HT1080 (cell line): ENCODE data around the gene CERS5. TPM values are rescaled to one million over a fixed set of nuclear protein-coding genes. Genes with fewer than 3 reads are reported as not detected.

Source experiments
- DNase-seq: peaks from one replicate; pipeline ENCODE4 v3.0.0-alpha.2; 2015; ENCODE audit warnings: low read depth
- total RNA-seq: library from RNA; depleted of rRNA; stranded (reverse); fragments of >200 nt; shearing (Covaris generic); gene quantifications from 2 replicates; pipeline ENCODE4 v1.2.3, GENCODE V29; 2014

CERS5 gene
- total RNA-seq, 1 experiment from 2014 or later = 21.6 TPM

GRCh38 chr12:50132505-50133135, 34.5 kb downstream of the CERS5 start:
- DNase-seq = peak; percentile 43

GRCh38 chr12:50129290-50129689, 37.9 kb downstream of the CERS5 start:
- DNase-seq = no peak

GRCh38 chr12:50127546-50127945, 39.6 kb downstream of the CERS5 start:
- DNase-seq = no peak

DNA sequence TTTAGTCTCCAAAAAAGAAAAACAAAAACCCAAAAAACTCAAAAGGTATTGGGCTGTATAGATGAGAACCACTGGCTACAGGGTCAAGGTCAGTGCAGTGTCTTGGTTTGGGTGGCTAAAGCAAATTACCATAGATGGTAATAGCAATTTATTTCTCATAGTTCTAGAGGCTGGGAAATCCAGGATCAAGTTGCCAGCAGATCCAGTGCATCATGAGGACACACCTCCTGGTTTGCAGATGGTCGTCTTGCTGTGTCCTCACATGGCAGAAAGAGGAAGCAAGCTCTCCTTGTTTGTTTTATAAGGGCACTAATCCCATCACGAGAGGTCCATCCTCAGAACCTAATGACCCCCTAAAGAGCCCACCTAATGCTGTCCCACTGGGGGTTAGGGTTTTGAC, 44.0 kb downstream of the CERS5 start:
- no peak for DNase-seq

- no peak for DNase-seq
These were observed 45.5 kb downstream of the CERS5 start for GRCh38 chr12:50121641-50122040.

DNA sequence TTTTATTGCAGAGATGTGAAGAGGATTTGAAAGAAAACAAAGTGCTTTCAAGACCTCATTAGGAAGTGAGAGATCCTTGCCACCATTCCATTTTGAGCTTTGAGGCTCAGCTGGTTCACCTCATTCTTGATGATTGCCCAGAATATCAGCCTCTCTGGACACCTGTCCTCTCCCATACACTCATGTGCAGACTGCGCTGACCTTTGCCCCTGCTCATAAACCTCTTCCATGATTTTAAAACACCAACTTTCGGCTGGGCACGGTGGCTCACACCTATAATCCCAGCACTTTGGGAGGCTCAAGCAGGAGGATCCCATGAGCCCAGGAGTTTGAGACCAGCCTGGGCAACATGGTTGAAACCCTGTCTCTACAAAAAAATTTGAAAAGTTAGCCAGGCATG, 46.2 kb downstream of the CERS5 start:
- DNase-seq = no peak

- DNase-seq = no peak
These were observed 46.6 kb downstream of the CERS5 start for GRCh38 chr12:50120521-50120920.

DNA sequence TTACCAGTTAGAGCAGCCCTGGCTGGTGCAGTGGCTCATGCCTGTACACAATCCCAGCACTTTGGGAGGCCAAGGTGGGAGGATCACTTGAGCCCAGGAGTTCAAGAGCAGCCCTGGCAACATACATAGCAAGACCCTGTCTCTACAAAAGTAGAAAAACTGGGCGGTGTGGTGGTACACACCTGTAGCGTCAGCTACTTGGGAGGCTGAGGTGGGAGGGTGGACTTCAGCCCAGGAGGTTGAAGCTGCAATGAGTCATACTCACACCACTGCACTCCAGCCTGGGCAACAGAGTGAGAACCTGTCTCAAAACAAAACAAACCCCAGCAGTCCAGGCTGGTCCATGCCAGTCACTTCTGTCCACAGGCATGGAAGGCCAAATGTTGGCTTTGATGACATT, 47.8 kb downstream of the CERS5 start:
- DNase-seq = no peak

GRCh38 chr12:50117057-50117622, 50.0 kb downstream of the CERS5 start:
- DNase-seq = no peak

GRCh38 chr12:50112456-50113218, 54.5 kb downstream of the CERS5 start:
- DNase-seq = no peak

GRCh38 chr12:50111693-50112455, 55.3 kb downstream of the CERS5 start, which contains the start of gene COX14:
TSS of gene COX14 (plus strand) at chr12:50112236. CDS start at chr12:50120044, 7,808 bp downstream.
- DNase-seq = peak; percentile 100

DNA sequence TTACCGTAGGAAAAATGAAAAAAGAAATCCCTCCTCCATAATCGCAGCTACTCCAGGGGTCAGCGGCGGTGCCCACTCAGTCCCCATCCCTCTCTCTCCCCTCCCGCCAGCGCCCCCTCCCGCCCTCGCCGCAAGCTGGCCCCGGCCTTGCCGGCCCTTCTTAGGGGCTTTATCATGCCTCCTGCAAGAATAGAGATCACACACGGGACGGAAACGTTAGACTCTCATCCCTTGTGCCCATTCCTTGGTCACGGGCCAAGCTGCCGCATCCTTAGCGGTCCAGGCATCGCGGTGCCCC, 55.8 kb downstream of the CERS5 start:
- DNase-seq = no peak

- peak; percentile 61 for DNase-seq
These were observed 56.3 kb downstream of the CERS5 start for GRCh38 chr12:50110762-50111351.

- no peak for DNase-seq
These were observed 56.9 kb downstream of the CERS5 start for GRCh38 chr12:50110127-50110761.

GRCh38 chr12:50109319-50109718, 57.9 kb downstream of the CERS5 start:
- DNase-seq = no peak

DNA sequence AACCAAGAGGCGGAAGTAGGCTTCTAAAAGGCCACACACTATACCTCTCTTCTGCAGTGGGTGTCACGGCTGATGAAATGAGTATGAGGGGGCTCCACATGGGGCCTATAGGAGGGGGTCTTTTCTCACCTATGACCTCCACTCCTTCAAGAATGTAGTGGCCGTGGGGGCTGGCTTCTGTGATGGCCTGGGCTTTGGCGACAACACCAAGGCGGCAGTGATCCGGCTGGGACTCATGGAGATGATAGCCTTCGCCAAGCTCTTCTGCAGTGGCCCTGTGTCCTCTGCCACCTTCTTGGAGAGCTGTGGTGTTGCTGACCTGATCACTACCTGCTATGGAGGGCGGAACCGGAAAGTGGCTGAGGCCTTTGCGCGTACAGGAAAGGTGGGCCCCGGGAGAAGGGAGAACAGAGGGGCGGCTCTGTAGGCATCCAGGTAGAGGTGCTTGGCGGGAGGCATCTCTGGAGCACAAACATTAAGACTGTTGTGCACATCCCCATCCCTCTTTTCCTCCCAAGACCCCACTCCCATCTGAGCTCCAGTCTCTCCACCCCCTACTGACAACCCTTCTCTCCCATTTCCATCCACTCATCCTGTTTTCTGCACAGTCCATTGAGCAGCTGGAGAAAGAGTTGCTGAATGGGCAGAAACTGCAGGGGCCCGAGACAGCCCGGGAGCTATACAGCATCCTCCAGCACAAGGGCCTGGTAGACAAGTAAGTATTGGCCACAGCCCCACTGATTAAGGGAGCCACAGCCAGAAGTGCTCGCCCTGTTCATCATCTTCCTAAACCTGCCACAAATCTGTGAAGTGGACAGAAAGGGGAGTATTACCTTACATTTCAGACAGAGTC, 59.5 kb downstream of the CERS5 start:
- DNase-seq = no peak

- DNase-seq = no peak
These were observed 60.3 kb downstream of the CERS5 start for GRCh38 chr12:50106907-50107306.

DNA sequence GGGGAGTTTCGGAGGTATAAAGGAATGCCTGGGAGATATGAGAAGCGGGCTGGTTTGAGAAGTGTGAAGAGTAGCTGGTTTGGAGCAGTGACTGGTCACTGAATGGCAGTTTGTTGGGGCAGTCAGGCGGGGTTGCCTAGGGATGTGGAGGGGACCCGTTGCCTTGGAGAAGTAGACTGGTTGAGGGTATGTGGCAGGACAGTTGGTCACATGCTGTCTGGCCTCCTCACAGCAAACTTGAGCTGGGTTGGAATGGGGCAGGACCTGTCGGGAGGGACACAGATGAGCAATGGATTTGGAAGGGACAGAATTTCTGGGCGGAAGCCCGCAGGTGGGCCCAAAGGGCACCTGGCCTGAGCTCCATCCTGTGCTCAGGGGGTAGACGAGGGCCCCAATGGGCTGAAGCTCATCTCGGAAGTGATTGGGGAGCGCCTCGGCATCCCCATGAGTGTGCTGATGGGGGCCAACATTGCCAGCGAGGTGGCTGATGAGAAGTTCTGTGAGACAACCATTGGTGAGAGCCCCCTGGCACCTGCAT, 61.2 kb downstream of the CERS5 start:
- DNase-seq = no peak

DNA sequence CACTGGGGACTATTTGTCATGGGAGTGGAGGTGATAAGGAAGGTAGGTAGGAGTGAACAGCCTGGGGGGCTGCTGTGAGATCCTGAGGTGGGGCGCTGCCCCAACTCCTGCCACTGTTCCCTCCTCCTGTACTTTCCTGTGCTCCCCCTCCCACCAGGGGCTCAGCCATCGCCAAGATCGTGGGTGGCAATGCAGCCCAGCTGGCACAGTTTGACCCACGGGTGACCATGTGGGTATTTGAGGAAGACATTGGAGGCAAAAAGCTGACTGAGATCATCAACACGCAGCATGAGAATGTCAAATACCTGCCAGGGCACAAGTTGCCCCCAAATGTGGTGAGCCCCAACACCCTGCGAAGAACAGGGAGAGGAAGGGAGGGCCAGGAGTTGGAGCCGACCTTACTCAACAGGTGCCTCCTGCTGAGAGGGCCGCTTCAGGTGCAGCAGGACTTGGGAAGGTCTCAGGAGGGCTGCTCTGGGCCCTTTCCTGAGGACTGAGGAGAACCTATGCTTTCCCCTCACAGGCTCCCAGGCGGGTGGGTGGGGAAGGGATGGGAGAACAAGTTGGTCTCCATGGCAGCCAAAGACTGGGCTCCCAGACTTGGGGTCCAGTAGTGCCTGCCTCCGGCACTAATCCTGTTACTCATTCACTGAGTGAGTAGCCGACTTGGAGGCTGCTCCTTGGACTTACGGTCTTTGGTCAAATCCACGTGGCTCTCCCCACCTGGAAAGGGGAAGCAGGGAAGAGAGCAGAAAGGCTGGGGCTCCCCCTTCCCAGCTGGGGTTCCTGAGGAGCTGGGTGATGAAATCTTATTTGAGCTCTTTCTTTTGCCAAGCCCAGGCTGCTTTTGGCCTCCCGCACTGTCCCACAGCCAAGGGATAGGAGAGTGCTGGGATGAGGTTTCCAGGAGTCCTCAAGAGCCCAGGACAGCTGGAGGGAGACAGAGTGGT, 62.5 kb downstream of the CERS5 start:
- DNase-seq = no peak
